Kasumi-1 (cell line): ENCODE measurements around the gene ARHGEF10L.
"Not testable (repeated sequence)": the region's sequence is repeated elsewhere in the genome, so short reads cannot be mapped to it uniquely, and the experiment has no call there.

Source experiments
- DNase-seq, 2 experiments: peaks; one replicate each; lab custom pipeline; 2025; lab: John Stamatoyannopoulos, UW

The ARHGEF10L gene, protein sequence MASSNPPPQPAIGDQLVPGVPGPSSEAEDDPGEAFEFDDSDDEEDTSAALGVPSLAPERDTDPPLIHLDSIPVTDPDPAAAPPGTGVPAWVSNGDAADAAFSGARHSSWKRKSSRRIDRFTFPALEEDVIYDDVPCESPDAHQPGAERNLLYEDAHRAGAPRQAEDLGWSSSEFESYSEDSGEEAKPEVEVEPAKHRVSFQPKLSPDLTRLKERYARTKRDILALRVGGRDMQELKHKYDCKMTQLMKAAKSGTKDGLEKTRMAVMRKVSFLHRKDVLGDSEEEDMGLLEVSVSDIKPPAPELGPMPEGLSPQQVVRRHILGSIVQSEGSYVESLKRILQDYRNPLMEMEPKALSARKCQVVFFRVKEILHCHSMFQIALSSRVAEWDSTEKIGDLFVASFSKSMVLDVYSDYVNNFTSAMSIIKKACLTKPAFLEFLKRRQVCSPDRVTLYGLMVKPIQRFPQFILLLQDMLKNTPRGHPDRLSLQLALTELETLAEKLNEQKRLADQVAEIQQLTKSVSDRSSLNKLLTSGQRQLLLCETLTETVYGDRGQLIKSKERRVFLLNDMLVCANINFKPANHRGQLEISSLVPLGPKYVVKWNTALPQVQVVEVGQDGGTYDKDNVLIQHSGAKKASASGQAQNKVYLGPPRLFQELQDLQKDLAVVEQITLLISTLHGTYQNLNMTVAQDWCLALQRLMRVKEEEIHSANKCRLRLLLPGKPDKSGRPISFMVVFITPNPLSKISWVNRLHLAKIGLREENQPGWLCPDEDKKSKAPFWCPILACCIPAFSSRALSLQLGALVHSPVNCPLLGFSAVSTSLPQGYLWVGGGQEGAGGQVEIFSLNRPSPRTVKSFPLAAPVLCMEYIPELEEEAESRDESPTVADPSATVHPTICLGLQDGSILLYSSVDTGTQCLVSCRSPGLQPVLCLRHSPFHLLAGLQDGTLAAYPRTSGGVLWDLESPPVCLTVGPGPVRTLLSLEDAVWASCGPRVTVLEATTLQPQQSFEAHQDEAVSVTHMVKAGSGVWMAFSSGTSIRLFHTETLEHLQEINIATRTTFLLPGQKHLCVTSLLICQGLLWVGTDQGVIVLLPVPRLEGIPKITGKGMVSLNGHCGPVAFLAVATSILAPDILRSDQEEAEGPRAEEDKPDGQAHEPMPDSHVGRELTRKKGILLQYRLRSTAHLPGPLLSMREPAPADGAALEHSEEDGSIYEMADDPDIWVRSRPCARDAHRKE (N-terminal part only)

DNA sequence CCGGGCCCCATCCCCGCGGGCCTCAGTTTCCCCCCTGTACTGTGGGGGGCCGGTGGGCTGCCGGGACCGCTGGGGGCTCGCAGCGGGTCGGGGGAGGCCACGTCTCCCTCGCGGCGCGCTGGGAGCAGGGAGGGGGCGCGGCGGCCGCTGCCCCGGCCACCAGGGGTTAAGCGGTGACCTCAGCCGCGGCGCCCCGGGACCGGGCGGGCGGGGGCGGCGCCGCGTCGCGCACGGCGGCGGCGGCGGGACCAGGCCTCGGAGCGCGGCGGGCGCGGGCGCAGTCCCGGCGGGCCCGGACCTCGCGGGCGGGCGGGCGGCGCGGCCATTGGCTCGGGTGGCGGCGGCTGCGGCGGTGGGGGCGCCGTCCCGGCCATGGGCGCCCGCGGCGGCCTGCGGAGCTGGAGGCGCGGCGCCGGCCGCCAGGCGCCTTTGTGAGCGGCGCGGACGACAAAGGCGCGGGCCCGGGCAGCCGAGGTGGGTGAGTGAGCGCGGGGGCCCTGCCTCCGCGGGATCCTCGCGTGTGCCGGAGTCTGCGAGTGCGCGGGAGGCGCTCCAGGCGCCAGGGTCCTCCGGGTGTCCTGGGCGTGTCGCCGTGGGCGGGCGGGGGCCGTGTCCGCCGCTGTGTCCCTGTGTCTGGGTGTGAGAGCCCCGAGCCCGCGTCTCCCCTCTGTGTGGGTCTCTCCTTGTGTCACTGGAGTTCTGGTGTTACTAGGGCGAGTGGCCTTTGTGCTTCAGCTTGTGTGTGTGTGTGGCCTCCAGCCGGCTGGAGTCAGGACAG lies at the start of gene ARHGEF10L:
Gene ARHGEF10L (plus strand): TSS at position 222 of the 778 bp plus-strand sequence. CDS start 40,898 bp downstream, outside the sequence.
- DNase-seq: no peak

DNA sequence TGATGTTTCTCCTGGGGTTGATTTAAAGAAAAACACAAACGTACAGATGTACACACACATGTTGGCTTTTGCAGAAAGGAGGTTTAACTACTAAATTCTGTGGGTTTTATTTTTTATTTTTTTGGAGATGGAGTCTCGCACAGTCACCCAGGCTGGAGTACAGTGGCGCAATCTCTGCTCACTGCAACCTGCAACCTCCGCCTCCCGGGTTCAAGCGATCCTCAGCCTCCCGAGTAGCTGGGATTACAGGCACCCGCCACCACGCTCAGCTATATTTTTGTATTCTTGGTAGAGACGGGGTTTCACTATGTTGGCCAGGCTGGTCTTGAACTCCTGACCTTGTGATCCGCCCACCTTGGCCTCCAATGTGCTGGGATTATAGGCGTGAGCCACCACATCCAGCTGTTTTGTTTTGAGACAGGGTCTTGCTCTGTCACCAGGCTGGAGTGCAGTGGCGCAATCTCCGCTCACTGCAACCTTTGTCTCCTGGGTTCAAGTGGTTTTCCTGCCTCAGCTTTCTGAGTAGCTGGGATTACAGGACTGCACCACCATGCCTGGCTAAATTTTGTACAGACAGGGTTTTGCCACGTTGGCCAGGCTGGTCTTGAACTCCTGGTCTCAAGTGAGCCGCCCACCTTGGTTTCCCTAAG lies 49.6 kb upstream of the ARHGEF10L start:
- not testable (repeated sequence) for DNase-seq

DNA sequence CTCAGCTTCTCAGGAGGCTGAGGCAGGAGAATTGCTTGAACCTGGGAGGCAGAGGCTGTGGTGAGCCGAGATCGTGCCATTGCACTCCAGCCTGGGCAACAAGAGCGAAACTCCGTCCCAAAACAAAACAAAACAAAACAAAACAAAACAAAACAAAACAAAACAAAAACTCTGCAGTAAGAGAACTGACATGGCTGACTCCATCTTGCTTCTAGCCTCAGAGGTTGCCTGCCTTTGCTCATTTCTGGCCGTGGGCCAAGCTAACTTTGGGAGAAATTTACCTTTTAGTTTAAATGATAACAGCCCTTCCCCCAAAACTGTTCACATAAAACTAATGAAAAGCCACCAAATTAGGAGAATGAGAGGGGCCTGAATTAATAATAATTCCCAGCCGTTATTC lies 48.8 kb upstream of the ARHGEF10L start:
- DNase-seq: not testable (repeated sequence)

DNA sequence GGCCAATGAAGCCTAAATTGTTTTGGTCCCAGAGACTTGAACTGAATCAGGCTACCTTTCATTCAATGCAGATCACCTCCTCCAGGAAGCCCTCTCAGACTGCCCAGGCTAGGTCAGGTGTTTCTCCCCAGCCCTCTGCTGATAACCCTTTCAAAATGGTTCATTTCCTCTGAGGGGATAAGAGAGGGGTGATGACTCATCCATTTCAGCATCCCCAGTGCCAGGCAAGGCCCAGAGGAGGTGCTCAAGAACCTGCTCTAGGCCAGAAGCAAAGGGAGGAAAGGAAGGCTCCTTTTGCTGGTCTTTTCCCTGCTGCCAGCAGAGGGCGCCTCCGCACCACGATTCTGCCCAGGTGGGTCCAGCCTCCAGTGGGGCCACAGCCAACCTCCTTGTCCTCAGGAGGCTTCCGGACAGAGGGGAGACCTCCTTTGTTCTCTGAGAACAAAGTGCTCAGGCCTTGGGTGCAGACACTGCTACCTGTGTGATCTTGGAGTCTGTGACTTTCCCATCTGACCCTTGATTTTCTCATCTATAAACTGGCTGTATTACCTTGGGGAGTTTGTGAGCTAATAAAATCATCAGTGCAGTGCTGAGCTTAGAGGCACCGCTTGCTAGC lies 45.3 kb upstream of the ARHGEF10L start:
- DNase-seq: peak; percentile 43 to 61

DNA sequence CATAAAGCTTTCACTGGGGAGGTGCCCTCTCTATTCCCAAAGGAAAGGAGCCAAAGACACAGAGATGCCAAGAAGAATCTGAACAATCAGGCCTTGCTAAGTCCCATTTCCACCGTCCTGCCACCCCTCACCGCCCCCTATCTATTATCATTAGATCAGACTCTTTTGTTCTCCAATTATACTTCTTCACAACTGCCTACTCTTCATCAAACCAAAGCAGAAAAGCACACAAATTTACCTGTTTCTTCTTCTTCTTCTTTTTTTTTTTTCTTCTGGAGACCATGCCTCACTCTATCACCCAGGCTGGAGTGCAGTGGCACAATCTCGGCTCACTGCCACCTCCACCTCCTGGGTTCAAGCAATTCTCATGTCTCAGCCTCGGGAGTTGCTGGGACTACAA lies 43.1 kb upstream of the ARHGEF10L start:
- DNase-seq: no peak

DNA sequence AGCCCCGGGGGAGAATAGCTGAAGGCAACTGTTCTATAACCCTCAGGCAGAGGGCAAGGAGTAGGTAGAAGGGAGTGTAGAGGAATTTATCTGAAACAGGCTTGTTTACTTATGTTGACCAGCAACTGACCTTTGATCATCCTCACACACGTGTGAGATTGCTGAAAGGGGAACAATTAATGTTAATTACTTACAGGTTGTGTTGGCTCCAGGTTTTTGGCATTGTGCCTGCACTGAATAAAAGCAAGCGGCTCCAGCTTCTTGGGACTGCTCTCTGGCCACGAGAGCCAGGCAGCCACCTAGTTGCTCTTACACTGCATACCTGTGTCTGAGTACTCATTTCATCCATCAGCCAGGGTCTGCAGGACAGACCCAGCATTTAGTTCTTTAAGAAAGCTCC lies 41.3 kb upstream of the ARHGEF10L start:
- no peak for DNase-seq

DNA sequence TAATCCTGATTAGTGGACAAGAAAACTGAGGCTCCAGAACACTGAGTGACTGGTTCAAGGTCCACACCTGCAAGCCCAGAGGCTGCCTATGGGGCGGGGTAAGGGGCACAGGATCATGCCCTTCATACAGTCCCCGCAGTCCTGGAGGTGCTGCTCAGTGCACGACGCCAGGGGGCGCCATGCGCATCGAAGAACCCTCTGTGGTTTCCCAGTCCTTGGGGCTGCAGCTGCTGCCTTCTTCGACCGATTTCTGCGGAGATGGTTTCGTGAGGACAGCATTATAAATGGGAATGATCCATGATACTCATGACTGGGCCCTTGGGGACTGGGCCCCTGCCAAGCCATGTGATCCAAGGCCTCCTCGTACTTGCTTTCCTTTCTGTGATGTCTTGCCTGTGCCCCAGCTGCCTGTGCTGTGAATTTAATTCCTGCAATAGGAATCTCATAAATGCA lies 37.1 kb upstream of the ARHGEF10L start:
- DNase-seq: peak; percentile 45 to 51

DNA sequence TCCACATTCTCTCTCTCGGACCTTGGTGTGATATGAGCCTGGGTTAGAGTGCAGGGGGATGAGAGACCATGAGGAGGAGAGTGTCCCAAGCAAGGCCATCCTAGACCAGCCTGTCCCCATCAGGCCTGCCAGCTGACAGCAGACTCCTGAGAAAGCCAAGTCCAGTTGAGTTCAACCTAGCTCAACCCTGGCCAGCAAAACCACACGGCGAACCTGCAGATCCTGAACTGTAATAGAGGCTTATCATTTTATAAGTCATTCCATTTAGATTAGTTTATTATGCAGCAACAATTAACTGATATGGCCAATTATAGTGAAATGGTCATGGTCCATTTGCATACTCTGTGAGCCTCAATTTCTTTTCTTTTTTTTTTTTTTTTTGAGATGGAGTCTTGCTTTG lies 36.4 kb upstream of the ARHGEF10L start:
- no peak for DNase-seq

DNA sequence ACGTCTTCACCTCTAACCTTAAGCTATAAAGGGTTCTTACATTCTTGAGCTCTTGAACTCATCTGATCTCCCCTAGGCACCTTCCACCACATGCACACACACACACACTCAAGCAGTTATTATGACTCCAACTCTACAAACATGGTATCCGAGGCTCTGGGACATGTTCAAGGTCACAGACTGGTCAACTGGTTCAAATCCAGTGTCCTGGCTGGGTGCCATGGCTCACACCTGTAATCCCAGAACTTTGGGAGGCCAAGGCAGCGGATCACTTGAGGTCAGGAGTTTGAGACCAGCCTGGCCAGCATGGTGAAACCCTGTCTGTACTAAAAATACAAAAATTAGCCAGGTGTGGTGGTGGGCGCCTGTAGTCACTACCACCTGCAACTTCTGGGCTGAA lies 32.3 kb upstream of the ARHGEF10L start:
- not testable (repeated sequence) for DNase-seq

DNA sequence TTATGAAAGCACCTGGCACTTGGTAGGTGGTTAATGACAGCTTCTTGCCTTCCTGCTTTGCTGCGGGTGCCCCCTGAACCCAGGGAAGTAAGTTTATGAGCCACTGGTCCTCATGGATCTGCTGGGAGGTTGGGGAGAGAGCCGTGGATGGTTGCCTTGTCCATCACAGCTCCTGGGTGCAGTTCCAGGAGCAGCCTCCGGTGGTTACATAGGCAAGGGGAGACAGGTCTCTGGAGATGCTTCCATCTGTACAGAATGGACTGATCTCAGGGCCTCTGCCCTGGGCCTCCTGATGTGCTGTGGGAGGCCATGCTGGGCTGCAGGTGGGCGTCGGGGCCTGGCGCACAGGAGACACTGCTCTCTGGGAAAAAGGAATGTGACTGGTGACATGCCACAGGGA lies 31.6 kb upstream of the ARHGEF10L start:
- no peak for DNase-seq

DNA sequence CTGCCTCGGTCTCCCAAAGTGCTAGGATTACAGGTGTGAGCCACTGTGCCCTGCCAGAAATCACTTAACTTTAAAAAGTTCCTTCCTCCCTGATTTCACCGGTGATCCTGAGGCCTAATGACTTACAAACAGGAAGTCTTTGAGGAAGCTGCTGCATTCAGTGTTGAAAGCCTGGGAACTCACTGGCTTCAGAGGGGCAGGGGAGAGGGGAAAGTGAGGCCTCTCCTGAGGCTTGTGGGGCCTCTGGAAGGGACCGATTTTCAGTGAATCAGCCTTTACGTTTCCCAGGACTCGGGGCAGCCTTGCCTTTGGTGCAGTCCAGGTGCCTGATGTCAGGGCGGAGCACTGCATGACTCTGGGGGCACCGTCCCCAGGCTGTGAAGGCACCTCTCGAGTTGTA lies 30.1 kb upstream of the ARHGEF10L start:
- no peak for DNase-seq

DNA sequence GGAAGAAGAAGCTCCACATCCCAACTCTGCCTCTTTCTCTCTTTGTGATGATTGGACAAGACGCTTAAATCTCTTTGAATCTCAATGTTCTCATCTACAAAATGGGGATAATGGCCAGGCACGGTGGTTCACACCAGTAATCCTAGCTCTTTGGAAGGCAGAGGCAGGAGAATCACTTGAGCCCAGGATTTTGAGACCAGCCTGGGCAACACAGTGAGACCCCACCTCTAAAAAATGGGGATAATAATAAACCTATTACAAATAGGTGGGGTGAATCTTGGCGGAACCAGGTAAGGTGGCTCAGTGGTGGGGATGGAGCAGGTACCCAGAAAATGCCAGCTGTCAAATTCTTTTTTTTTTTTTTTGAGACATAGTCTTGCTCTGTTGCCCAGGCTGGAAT lies 29.4 kb upstream of the ARHGEF10L start:
- no peak for DNase-seq

DNA sequence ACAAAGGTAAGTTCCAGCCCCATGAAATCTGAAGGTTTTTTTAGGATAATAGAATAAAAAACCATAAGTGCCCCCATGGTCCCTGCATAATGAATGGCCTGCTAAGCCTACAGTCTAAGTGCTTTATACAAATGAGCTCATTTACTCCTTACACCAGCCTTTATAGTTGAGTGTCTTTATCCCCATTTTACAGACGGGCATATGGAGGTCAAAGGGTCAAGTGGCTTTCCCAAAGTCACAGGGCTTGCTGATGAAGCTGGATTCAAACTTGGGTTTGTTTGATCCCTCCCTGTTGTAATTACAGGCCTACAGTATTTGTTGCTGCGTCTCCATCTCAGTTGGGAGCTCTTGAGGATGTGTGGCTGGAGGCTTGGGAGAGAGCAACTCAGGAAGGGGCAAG lies 28.3 kb upstream of the ARHGEF10L start:
- DNase-seq: no peak

DNA sequence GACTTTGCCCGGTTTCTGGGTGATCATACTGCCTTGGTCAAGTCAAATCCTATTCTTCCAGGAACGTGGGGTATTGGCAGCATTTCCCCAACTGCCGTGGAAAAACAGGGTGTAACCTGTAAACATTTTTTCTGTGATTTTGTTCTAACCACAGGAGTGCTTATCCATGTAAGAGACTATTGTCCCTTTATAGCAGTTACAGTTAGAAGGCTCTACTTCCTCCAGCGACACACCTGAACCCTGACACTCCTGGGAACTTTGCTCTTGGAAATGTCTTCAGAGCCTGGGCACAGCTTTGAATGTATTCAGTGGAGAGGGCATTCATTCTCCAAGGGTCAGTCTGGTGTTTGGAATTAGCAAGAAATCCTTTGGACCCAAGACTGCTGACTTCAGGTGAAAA lies 26.4 kb upstream of the ARHGEF10L start:
- no peak for DNase-seq

DNA sequence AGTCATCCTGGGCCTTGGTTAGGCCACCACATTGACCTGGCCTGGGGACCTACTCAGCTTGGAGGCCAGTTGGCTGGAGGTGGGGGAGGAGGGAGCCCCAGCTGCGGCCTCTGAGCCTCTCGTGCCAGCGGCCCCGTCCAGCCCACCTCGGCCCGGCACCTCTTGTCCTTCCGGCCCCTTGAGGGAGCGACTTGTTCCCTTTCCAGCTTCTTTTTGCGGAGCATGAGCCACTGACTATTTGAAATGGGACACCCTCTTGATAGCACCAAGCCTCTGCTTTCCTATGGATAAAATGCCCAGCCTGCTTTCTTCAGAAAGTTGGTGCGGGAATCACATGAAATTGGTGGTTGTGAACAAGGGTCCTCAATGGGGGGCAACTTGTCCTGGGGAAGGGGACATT lies 24.7 kb upstream of the ARHGEF10L start:
- no peak for DNase-seq

DNA sequence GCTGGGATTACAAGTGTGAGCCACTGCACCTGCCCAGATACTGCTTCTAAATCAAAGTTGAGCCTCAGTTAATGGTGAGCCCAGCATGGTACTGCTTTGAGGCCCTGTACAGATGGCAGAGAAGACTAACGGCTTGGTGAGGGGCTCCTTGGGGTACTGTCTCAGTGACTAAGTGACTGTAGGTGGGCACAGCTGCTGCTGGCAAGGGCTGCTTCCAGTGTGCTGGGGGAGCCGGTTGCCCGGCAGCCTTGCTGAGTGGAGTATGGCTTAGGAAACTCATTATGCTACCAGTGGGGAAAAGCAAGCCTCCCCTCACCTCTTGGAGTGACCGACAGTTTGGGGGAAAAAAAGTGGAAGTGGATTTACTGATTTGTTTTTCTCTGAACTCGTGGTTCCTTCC lies 23.6 kb upstream of the ARHGEF10L start:
- DNase-seq: no peak

DNA sequence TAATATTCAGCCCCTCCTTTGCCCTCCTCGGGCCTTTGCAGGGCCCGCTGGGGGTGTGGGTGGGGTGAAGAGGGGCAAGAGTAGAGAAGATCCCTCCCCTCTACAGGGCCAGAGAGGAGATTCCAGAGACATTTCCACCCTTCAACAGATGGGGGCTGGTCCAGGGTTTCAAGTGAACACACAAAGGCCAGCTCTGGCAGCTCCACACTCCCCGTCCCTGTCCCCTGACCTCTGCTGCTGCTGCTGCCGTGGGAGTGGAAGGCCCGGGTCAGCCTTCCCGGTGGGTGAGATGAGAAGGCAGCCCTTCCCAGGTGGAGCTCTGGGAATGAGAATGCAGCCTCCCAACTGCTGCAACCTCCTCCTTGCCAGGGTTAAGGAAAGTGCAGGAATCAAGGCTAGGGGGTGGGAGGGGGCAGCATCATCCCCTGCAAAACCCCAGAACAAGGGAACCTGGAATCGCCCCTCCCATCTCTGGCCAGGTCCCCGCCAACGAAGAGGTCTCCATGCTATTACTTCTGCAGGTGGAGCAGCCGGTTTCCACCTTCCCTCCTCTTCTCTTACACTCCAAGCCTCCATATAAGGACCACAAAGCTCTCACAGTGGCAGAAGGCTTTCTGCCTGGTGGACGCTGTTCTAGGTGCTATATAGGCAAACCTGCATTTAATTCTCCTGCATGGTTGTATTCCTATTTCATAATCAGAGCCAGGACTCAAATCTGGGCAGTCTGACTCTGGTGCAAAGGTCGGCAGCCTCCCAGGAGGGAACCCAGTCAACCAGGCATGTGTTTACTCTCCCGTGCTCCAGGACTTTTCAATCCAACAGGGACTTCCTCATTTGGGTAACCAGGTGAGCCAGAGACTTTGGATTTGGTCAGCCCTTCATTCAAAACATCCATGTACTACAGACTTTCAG lies 22.9 kb upstream of the ARHGEF10L start:
- DNase-seq: no peak

DNA sequence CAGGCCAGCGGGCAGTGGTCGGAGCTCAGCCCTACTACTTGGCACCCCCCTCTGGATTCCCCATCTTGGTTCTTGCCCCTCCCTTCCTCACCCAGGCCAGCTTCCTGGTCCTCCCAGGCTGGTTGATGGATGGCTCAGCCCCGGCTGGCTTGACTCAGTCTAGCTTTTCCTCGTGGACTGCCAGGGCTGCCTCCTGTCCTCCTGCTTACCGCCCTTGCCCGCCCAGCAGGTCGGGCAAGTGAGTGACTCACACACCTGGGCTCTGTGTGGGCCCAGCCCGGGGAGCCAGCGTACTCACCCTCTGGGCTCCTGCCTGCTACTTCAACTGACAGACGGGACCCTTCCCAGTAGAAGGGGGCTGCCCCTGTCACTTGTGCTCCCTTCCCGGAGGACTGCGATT lies 19.5 kb upstream of the ARHGEF10L start:
- no peak for DNase-seq
